Chondrocyte (in vitro differentiated cells): ENCODE results near the gene AKAP13. TPM values are rescaled to one million over a fixed set of nuclear protein-coding genes. Genes with fewer than 3 reads are reported as not detected.

Experiments used
- DNase-seq: peaks from one replicate; pipeline ENCODE4 v3.0.0; 2021; ENCODE audit warnings: mixed read lengths, low spot score
- H3K27ac Mint-ChIP-seq: one replicate; pipeline ENCODE4 v1.8.0; 2021; ENCODE audit warnings: mild to moderate bottlenecking, moderate library complexity, mixed read lengths; ENCODE audit not compliant: unreplicated experiment
- H3K27me3 Mint-ChIP-seq: 2 replicates; pipeline ENCODE4 v1.8.0; 2021; ENCODE audit warnings: low read depth, mixed read lengths
- H3K36me3 Mint-ChIP-seq: 2 replicates; pipeline ENCODE4 v1.8.0; 2021; ENCODE audit warnings: low read depth, mixed read lengths
- H3K4me1 Mint-ChIP-seq: 2 replicates; pipeline ENCODE4 v1.8.0; 2021; ENCODE audit warnings: low read depth, mild to moderate bottlenecking, mixed read lengths
- H3K4me3 Mint-ChIP-seq: one replicate; pipeline ENCODE4 v1.8.0; 2021; ENCODE audit warnings: mild to moderate bottlenecking, moderate library complexity, mixed read lengths; ENCODE audit not compliant: unreplicated experiment
- H3K9me3 Mint-ChIP-seq: 2 replicates; pipeline ENCODE4 v1.8.0; 2021; ENCODE audit warnings: low read depth, mixed read lengths
- total RNA-seq: library from RNA; stranded (reverse); gene quantifications from 3 replicates; pipeline ENCODE4 v1.2.1, GENCODE V29; 2021
- TF ChIP-seq, protein P1 (sequence below): fragments of 200-600 bp; sonication (generic); IDR thresholded peaks from 2 replicates; pipeline ENCODE4 v1.5.0; 2021; ENCODE audit warnings: antibody characterized with exemption, mild to moderate bottlenecking, moderate library complexity

The AKAP13 gene
- total RNA-seq, 1 donor from 2014 or later: 80.6 TPM

DNA sequence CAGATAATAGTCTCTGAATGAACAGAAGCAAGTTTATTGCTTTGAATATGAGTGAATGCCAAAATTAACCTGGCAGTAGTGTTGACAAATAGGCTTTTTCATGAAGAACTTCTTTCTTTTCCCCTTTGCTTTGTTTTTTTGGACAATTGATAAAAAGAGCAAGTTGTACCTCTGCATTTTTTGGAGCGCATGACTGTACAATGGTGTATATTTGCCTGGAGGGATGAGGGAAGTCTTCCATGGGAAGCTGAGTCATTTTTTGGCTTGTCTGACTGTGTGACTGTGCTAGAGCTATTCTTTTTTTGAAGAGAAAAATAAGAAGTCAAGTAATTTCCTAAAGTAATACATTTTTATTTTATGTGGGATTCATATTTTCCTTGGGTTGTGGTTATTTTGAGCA, 227.4 kb downstream of the AKAP13 start:
- no peak overlapping the region for H3K27ac Mint-ChIP-seq
- peaks cover 18% of the 10 kb centered on the region for H3K4me1 Mint-ChIP-seq
- H3K4me3 Mint-ChIP-seq: no peak overlapping the region
- H3K36me3 Mint-ChIP-seq: peaks cover 2% of the 10 kb centered on the region
- no peak for DNase-seq
- TF ChIP-seq, protein P1, sequence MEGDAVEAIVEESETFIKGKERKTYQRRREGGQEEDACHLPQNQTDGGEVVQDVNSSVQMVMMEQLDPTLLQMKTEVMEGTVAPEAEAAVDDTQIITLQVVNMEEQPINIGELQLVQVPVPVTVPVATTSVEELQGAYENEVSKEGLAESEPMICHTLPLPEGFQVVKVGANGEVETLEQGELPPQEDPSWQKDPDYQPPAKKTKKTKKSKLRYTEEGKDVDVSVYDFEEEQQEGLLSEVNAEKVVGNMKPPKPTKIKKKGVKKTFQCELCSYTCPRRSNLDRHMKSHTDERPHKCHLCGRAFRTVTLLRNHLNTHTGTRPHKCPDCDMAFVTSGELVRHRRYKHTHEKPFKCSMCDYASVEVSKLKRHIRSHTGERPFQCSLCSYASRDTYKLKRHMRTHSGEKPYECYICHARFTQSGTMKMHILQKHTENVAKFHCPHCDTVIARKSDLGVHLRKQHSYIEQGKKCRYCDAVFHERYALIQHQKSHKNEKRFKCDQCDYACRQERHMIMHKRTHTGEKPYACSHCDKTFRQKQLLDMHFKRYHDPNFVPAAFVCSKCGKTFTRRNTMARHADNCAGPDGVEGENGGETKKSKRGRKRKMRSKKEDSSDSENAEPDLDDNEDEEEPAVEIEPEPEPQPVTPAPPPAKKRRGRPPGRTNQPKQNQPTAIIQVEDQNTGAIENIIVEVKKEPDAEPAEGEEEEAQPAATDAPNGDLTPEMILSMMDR: no peak
- H3K27me3 Mint-ChIP-seq: no peaks in the 10 kb centered on the region
- H3K9me3 Mint-ChIP-seq: no peaks in the 10 kb centered on the region

DNA sequence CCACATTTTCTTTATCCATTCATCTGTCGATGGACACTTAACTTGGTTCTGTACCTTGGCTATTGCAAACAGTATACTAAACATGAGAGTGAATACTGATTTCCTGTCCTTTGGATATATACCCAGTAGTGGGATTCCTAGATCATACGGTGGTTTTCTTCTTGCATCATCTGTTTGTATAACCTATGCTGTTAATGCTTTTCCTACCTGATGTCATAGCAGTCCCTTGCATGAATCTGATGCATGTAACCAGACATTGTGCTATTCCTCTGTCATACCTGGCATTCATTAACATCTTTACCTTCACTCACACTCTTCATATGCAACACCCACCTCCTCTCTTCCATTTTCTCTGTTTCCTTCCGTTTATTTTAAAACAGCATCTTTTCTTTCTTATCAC, 229.1 kb downstream of the AKAP13 start:
- Mint-ChIP-seq H3K9me3 (no peaks in the 10 kb centered on the region), H3K4me1 (peaks cover 27% of the 10 kb centered on the region), H3K27ac (no peak overlapping the region), H3K27me3 (no peaks in the 10 kb centered on the region), H3K4me3 (no peak overlapping the region), H3K36me3 (no peaks in the 10 kb centered on the region)
- TF ChIP-seq, protein P1: no peak
- DNase-seq: no peak

DNA sequence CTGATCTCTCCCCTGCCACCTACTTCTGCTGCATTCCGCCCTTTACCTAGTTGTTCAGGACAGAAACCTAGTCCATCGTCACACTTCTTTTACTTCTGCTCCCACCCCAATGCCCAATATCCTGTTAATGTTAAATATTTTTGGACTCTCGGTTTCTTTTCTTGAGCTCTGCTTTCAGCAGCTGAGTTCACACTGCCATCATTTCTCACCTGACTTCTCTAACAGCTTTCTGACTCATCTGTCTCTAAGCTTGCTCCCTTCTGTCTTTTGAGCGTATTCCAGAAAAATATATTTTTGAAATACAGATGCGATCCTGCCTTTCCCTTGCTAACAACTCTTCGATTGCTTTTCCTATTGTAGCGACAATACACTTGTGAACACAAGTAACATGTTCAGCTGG, 231.0 kb downstream of the AKAP13 start:
- peaks cover 32% of the 10 kb centered on the region for H3K4me1 Mint-ChIP-seq
- H3K9me3 Mint-ChIP-seq: no peaks in the 10 kb centered on the region
- H3K4me3 Mint-ChIP-seq: no peak overlapping the region
- H3K36me3 Mint-ChIP-seq: no peaks in the 10 kb centered on the region
- TF ChIP-seq, protein P1: no peak
- H3K27me3 Mint-ChIP-seq: no peaks in the 10 kb centered on the region
- H3K27ac Mint-ChIP-seq: peak overlapping the region; percentile 65
- DNase-seq: no peak

DNA sequence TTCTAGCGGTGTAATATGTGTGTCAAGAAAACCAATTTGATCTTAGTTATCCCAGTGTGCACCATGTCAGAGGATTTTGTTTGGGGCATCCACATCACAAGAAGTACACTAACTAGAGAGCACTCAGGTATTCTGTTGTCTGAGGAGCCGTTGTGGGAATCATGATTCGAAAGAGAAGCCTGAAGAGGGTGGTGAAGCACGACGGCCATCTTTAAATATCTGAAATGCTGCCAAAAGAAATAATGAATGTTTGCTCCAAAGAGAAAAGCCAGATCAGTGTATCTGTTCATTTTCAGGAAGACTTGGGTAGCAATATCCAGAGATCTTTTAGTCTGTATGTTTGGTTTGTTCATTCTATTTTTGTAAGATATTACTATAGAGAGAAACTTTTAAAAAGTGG, 233.7 kb downstream of the AKAP13 start:
- Mint-ChIP-seq H3K4me3 (peak overlapping the region; percentile 39), H3K27ac (peak overlapping the region; percentile 83)

DNA sequence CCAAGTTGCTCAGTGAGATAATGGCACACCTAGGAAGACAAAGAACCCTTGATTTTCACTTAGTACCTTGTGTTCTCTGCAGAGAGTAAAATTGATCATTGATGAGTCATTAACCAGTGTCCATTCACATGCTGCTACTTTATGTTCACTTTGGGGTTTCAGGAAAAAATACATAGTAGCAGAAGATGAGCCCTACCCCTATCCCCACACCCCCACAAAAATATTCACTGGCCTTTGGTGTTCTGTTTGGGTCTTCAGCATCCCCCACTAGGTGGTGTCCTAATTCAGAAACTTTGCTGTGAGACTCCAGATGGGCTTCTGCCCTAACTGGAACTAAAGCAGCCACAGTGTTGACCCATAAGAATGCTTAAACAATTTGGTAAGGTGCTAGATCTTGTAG, 235.5 kb downstream of the AKAP13 start:
- H3K27ac Mint-ChIP-seq: no peak overlapping the region
- TF ChIP-seq, protein P1: peak; percentile 79
- H3K36me3 Mint-ChIP-seq: no peaks in the 10 kb centered on the region
- peaks cover 28% of the 10 kb centered on the region for H3K4me1 Mint-ChIP-seq
- no peaks in the 10 kb centered on the region for H3K27me3 Mint-ChIP-seq
- DNase-seq: no peak
- H3K4me3 Mint-ChIP-seq: no peak overlapping the region
- no peaks in the 10 kb centered on the region for H3K9me3 Mint-ChIP-seq

More for the DNA sequence above, 233.7 kb downstream of the AKAP13 start:
- Mint-ChIP-seq H3K9me3 (no peaks in the 10 kb centered on the region), H3K27me3 (no peaks in the 10 kb centered on the region), H3K36me3 (no peaks in the 10 kb centered on the region), H3K4me1 (peaks cover 32% of the 10 kb centered on the region)
- TF ChIP-seq, protein P1: no peak
- DNase-seq: no peak
